Parathyroid adenoma (tissue), 2 donors: Measurements from ENCODE around the gene EPS15.

Source experiments
- H2AFZ ChIP-seq: fragments of 300-600 bp; sonication (generic); one replicate; pipeline ENCODE4 v1.7.0; 2017; ENCODE audit warnings: antibody characterized with exemption, mild to moderate bottlenecking
- H3K27ac ChIP-seq: fragments of 300-600 bp; sonication (generic); one replicate; pipeline ENCODE4 v1.7.0; 2017
- H3K27me3 ChIP-seq: fragments of 300-600 bp; sonication (generic); one replicate; pipeline ENCODE4 v1.7.0; 2017; ENCODE audit warnings: low read length; ENCODE audit not compliant: control insufficient read depth, insufficient read depth
- H3K36me3 ChIP-seq: fragments of 300-600 bp; sonication (generic); one replicate; pipeline ENCODE4 v1.7.0; 2017; ENCODE audit warnings: low read length; ENCODE audit not compliant: control insufficient read depth, insufficient read depth
- H3K4me1 ChIP-seq: fragments of 300-600 bp; sonication (generic); one replicate; pipeline ENCODE4 v1.7.0; 2017; ENCODE audit warnings: control low read depth
- H3K4me2 ChIP-seq: fragments of 300-600 bp; sonication (generic); one replicate; pipeline ENCODE4 v1.7.0; 2017; ENCODE audit warnings: low read length
- H3K4me3 ChIP-seq: fragments of 300-600 bp; sonication (generic); one replicate; pipeline ENCODE4 v1.7.0; 2017; ENCODE audit warnings: low read depth, low read length
- H3K79me2 ChIP-seq: fragments of 300-600 bp; sonication (generic); one replicate; pipeline ENCODE4 v1.7.0; 2017; ENCODE audit warnings: control low read depth
- H3K9ac ChIP-seq: fragments of 300-600 bp; sonication (generic); one replicate; pipeline ENCODE4 v1.7.0; 2017; ENCODE audit warnings: mild to moderate bottlenecking
- H3K9me3 ChIP-seq: fragments of 300-600 bp; sonication (generic); one replicate; pipeline ENCODE4 v1.7.0; 2017; ENCODE audit warnings: low read length; ENCODE audit not compliant: control insufficient read depth
- TF ChIP-seq, protein P1 (sequence below): fragments of 300-600 bp; sonication (generic); IDR thresholded peaks from one replicate; pipeline ENCODE4 v1.7.0; 2017; ENCODE audit warnings: antibody characterized with exemption, mild to moderate bottlenecking
- donor health status: primary hyperparathyroidism.

The EPS15 gene

DNA sequence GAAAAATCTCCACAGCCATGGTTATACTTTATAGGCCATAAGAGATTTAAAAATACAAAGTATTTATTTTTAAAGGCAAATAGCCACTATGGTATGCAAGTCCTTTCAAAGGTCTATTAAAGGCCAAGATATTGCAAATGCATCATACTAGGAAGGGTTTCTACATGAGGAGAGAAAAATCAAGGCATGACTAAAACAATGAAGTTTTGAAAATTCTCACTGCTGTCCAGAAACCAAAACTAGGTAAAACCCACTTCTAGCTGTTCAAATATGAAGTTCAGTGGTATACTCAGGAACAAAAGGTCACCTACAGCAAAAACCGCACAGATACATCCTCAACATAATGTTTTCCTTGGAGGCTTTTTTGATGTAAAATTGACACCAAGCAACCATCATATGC, 75.0 kb downstream of the EPS15 start:
- Histone ChIP-seq H3K4me2 (no peak overlapping the region), H3K4me3 (no peak overlapping the region), H3K27me3 (no peaks in the 10 kb centered on the region), H3K79me2 (no peaks in the 10 kb centered on the region), H3K9me3 (no peaks in the 10 kb centered on the region), H3K36me3 (no peaks in the 10 kb centered on the region), H3K9ac (no peak overlapping the region), H3K27ac (no peak overlapping the region), H2AFZ (no peak overlapping the region), H3K4me1 (peaks cover 5% of the 10 kb centered on the region)
- TF ChIP-seq, protein P1, sequence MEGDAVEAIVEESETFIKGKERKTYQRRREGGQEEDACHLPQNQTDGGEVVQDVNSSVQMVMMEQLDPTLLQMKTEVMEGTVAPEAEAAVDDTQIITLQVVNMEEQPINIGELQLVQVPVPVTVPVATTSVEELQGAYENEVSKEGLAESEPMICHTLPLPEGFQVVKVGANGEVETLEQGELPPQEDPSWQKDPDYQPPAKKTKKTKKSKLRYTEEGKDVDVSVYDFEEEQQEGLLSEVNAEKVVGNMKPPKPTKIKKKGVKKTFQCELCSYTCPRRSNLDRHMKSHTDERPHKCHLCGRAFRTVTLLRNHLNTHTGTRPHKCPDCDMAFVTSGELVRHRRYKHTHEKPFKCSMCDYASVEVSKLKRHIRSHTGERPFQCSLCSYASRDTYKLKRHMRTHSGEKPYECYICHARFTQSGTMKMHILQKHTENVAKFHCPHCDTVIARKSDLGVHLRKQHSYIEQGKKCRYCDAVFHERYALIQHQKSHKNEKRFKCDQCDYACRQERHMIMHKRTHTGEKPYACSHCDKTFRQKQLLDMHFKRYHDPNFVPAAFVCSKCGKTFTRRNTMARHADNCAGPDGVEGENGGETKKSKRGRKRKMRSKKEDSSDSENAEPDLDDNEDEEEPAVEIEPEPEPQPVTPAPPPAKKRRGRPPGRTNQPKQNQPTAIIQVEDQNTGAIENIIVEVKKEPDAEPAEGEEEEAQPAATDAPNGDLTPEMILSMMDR, result no peak

DNA sequence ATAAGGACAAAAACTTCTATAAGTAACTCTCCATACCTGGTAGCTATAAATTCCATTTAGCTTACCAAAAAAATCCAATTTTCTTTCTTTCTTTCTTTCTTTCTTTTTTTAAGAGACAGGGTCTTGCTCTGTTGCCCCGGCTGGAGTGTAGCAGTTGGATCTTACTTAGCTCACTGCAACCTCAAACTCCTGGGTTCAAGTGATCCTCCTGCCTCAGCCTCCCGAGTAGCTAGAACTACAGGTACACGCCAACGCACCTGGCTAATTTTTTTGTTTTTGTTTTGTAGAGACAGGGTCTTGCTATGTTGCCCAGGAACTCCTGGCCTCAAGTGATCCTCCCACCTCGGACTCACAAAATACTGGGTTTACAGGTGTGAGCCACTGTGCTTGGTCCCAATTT, 75.5 kb downstream of the EPS15 start:
- H3K79me2 ChIP-seq, result no peaks in the 10 kb centered on the region
- no peak overlapping the region for H3K9ac ChIP-seq
- no peak overlapping the region for H2AFZ ChIP-seq
- H3K27ac ChIP-seq, result no peak overlapping the region
- H3K4me2 ChIP-seq, result no peak overlapping the region
- peaks cover 5% of the 10 kb centered on the region for H3K4me1 ChIP-seq
- no peaks in the 10 kb centered on the region for H3K27me3 ChIP-seq
- no peaks in the 10 kb centered on the region for H3K36me3 ChIP-seq
- TF ChIP-seq, protein P1, result no peak
- no peaks in the 10 kb centered on the region for H3K9me3 ChIP-seq
- no peak overlapping the region for H3K4me3 ChIP-seq

DNA sequence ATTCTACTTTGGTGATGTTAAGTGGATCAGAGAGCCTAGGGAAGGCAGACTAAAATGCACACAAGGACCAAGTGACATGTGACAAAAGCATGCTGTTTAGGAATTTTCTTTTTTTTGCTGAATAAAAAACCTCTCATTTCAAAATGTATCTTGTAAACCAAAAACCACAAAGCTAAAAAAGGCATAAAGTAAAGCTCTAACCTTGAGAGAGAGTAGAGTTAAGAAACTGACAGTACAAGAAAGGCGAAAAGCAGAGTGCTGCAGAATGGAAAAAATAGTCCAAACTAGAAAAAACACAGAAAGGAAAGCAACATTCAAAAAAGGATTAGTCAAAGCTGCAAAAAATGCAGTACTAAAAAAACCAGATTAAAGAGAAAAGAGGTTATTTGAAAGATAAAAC, 76.5 kb downstream of the EPS15 start:
- no peak overlapping the region for H3K4me2 ChIP-seq
- H3K4me3 ChIP-seq, result no peak overlapping the region
- H3K27me3 ChIP-seq, result no peaks in the 10 kb centered on the region
- no peak overlapping the region for H3K9ac ChIP-seq
- TF ChIP-seq, protein P1, result no peak
- no peaks in the 10 kb centered on the region for H3K36me3 ChIP-seq
- H3K27ac ChIP-seq, result no peak overlapping the region
- no peaks in the 10 kb centered on the region for H3K9me3 ChIP-seq
- no peaks in the 10 kb centered on the region for H3K79me2 ChIP-seq
- H3K4me1 ChIP-seq, result peaks cover 5% of the 10 kb centered on the region
- H2AFZ ChIP-seq, result no peak overlapping the region

DNA sequence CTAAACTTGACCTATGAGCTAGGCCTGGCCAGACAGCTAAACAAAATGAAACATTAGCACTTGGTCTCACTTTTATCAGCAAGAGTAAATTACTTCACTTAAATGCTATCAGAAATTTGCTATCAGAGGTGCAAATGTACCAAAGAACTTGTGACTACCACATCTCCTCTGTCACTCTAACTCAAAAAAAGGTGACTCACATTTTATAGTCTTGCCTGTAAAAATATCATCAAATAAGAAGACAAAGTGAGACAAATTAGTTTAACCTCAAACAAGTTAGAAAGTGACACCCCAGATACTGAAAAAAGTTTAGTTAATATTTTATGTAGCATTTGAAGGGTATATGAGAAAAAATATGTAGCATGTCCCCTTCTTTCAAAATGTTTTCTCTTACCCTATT, 76.9 kb downstream of the EPS15 start:
- no peaks in the 10 kb centered on the region for H3K36me3 ChIP-seq
- no peak overlapping the region for H2AFZ ChIP-seq
- H3K9ac ChIP-seq, result no peak overlapping the region
- H3K9me3 ChIP-seq, result no peaks in the 10 kb centered on the region
- H3K79me2 ChIP-seq, result no peaks in the 10 kb centered on the region
- H3K4me2 ChIP-seq, result no peak overlapping the region
- no peaks in the 10 kb centered on the region for H3K27me3 ChIP-seq
- no peak overlapping the region for H3K27ac ChIP-seq
- TF ChIP-seq, protein P1, result no peak
- no peak overlapping the region for H3K4me3 ChIP-seq
- peaks cover 5% of the 10 kb centered on the region for H3K4me1 ChIP-seq

DNA sequence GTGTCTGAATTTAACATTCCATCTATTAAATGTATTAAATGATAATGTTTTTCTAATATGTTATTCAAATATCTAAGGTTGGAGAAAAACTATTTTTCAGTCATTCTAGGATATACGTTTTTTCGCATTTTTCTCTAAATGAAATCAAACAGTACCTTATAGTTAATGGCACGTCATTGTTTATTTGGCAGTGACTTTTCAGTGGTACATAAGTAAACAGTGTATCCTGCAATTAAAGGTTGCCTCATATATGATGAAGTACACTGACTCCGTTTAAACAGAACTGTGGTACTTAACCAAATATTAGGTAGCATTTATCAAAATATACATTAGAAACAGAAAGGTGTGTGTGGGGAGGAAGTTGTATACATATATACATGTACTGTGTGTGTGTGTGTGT, 79.2 kb downstream of the EPS15 start:
- H3K9ac ChIP-seq, result no peak overlapping the region
- no peaks in the 10 kb centered on the region for H3K36me3 ChIP-seq
- H3K79me2 ChIP-seq, result no peaks in the 10 kb centered on the region
- H3K4me1 ChIP-seq, result peaks cover 5% of the 10 kb centered on the region
- H3K27me3 ChIP-seq, result no peaks in the 10 kb centered on the region
- no peak overlapping the region for H3K27ac ChIP-seq
- H3K4me2 ChIP-seq, result no peak overlapping the region
- no peak overlapping the region for H2AFZ ChIP-seq
- H3K4me3 ChIP-seq, result no peak overlapping the region
- TF ChIP-seq, protein P1, result no peak
- no peaks in the 10 kb centered on the region for H3K9me3 ChIP-seq
